HCT116 (cell line): ENCODE measurements around the gene C1QTNF9B. TPM values are rescaled to one million over a fixed set of nuclear protein-coding genes. Genes with fewer than 3 reads are reported as not detected.
"Not testable (repeated sequence)": the region's sequence is repeated elsewhere in the genome, so short reads cannot be mapped to it uniquely, and the experiment has no call there.

Source experiments
- ATAC-seq: fragments of 200-7000 bp; cut with Tn5 transposase; 2 replicates; pipeline ENCODE4 v1.9.1; 2020; ENCODE audit warnings: mild to moderate bottlenecking, moderate library complexity
- BruUV-seq: library from RNA; stranded (reverse); fragments of 400-500 nt; replicated peaks from 2 replicates; lab custom pipeline; 2021; lab: Mats Ljungman, UMichigan
- CTCF ChIA-PET: fragments of 300-600 bp; sonication (Branson Sonifier 250); formaldehyde crosslinking; loops from one replicate; lab custom pipeline; 2021; ENCODE audit warnings: antibody characterized with exemption; lab: Charles Lee
- POLR2A ChIA-PET: fragments of 300-600, 350-600 bp; sonication (Branson Sonifier 250); formaldehyde crosslinking; loops from one replicate; lab custom pipeline; 2021; ENCODE audit warnings: antibody characterized with exemption; lab: Charles Lee
- RAD21 ChIA-PET, 2 experiments: fragments of 300-600 bp; sonication (Branson Sonifier 250); formaldehyde crosslinking; loops; one replicate each; lab custom pipeline; 2023; ENCODE audit warnings: low total read pairs in 2 of 2; ENCODE audit not compliant: uncharacterized antibody in 2 of 2, unreplicated experiment in 2 of 2, low non-redundant PET in 1 of 2; lab: Charles Lee
- DNase-seq: peaks from one replicate; pipeline ENCODE4 v3.0.0-alpha.2; 2010; ENCODE audit warnings: low read depth, low spot score
- H2AFZ ChIP-seq: fragments of 200-600 bp; shearing (Covaris generic), sonication (generic); 2 replicates; pipeline ENCODE4 v1.6.1; 2017; ENCODE audit warnings: low read depth, mixed run types, mixed read lengths, antibody characterized with exemption, low read length; ENCODE audit not compliant: poor library complexity, severe bottlenecking
- H3K27ac ChIP-seq: 2 replicates; pipeline ENCODE4 v1.5.1; 2012; ENCODE audit warnings: low read depth, low read length
- H3K27me3 ChIP-seq: fragments of 200-600 bp; sonication (generic); 2 replicates; pipeline ENCODE4 v1.6.1; 2016; ENCODE audit warnings: mixed run types, low read length, mixed read lengths; ENCODE audit not compliant: insufficient read depth
- H3K36me3 ChIP-seq, 2 experiments: fragments of 200-500 bp in 1 of 2; fragments of 200-600 bp in 1 of 2; sonication (Bioruptor generic) in 1 of 2; sonication (generic) in 1 of 2; 2 replicates each; pipeline versions ENCODE4 v1.5.1 to v1.6.1; 2014 to 2016; ENCODE audit warnings: low read length in 2 of 2, inconsistent platforms in 1 of 2, mixed read lengths in 1 of 2, mixed run types in 1 of 2; ENCODE audit not compliant: insufficient read depth in 2 of 2, control insufficient read depth in 1 of 2
- H3K4me1 ChIP-seq, 2 experiments: fragments of 200-600 bp in 1 of 2; sonication (generic) in 1 of 2; 2 replicates each; pipeline versions ENCODE4 v1.5.1 to v1.6.1; 2012 to 2017; ENCODE audit warnings: low read length in 2 of 2, inconsistent platforms in 1 of 2, mild to moderate bottlenecking in 1 of 2, mixed read lengths in 1 of 2, mixed run types in 1 of 2, moderate library complexity in 1 of 2; ENCODE audit not compliant: insufficient read depth in 2 of 2, control insufficient read depth in 1 of 2
- H3K4me2 ChIP-seq: fragments of 200-600 bp; sonication (generic); 2 replicates; pipeline ENCODE4 v1.6.1; 2017; ENCODE audit warnings: mixed run types, low read length, mixed read lengths
- H3K4me3 ChIP-seq, 2 experiments: fragments of 200-600 bp in 1 of 2; sonication (generic) in 1 of 2; replicated peaks in 1 of 2; 2 replicates each; pipeline ENCODE4 v1.5.1; 2011 to 2016; ENCODE audit warnings: low read length in 2 of 2, control low read depth in 1 of 2, low read depth in 1 of 2, mild to moderate bottlenecking in 1 of 2, mixed read lengths in 1 of 2, mixed run types in 1 of 2
- H3K79me2 ChIP-seq: fragments of 200-600 bp; sonication (generic); 2 replicates; pipeline ENCODE4 v1.6.1; 2017; ENCODE audit warnings: mild to moderate bottlenecking, mixed run types, low read length, moderate library complexity, mixed read lengths; ENCODE audit not compliant: insufficient read depth
- H3K9ac ChIP-seq: fragments of 200-600 bp; sonication (generic); 2 replicates; pipeline ENCODE4 v1.6.1; 2016; ENCODE audit warnings: low read length, mixed read lengths
- H3K9me2 ChIP-seq: fragments of 200-600 bp; sonication (generic), shearing (Covaris generic); 2 replicates; pipeline ENCODE4 v1.6.1; 2017; ENCODE audit warnings: mixed run types, mild to moderate bottlenecking, moderate library complexity; ENCODE audit not compliant: insufficient read depth
- H3K9me3 ChIP-seq, 2 experiments: fragments of 200-500 bp in 1 of 2; fragments of 200-600 bp in 1 of 2; sonication (Bioruptor generic) in 1 of 2; sonication (generic) in 1 of 2; 2 replicates each; pipeline ENCODE4 v1.6.1; 2014 to 2017; ENCODE audit warnings: low read length in 2 of 2, mixed read lengths in 2 of 2, inconsistent platforms in 1 of 2, low read depth in 1 of 2, mild to moderate bottlenecking in 1 of 2, mixed run types in 1 of 2, moderate library complexity in 1 of 2; ENCODE audit not compliant: control insufficient read depth in 1 of 2, insufficient read depth in 1 of 2
- H4K20me1 ChIP-seq: fragments of 200-600 bp; sonication (generic), shearing (Covaris generic); 2 replicates; pipeline ENCODE4 v1.6.1; 2017; ENCODE audit warnings: mixed run types, mild to moderate bottlenecking, moderate library complexity; ENCODE audit not compliant: insufficient read depth
- CBX3 ChIP-seq: IDR thresholded peaks from 2 replicates; pipeline ENCODE4 v1.6.1; 2012; ENCODE audit warnings: low read depth
- CEBPB ChIP-seq: IDR thresholded peaks from 2 replicates; pipeline ENCODE4 v1.6.1; 2012; ENCODE audit warnings: low read depth
- CTCF ChIP-seq, 3 experiments: fragments of 200-600 bp in 1 of 3; sonication (generic) in 1 of 3; IDR thresholded peaks in 2 of 3; conservative IDR thresholded peaks in 1 of 3; 2 replicates each; pipeline ENCODE4 v1.5.1; 2012 to 2017; ENCODE audit warnings: low read depth in 2 of 3, low read length in 2 of 3, antibody characterized with exemption in 1 of 3, borderline replicate concordance in 1 of 3, control low read depth in 1 of 3, mild to moderate bottlenecking in 1 of 3, mixed read lengths in 1 of 3, mixed run types in 1 of 3, moderate library complexity in 1 of 3; ENCODE audit not compliant: insufficient read depth in 1 of 3
- EGR1 ChIP-seq: IDR thresholded peaks from 2 replicates; pipeline ENCODE4 v1.6.1; 2012; ENCODE audit warnings: low read depth
- ELF1 ChIP-seq: IDR thresholded peaks from 2 replicates; pipeline ENCODE4 v1.6.1; 2012; ENCODE audit warnings: low read depth, borderline replicate concordance
- EZH2 ChIP-seq: fragments of 200-600 bp; sonication (generic); IDR thresholded peaks from 2 replicates; pipeline ENCODE4 v1.6.1; 2017; ENCODE audit warnings: antibody characterized with exemption, mixed run types
- EZH2phosphoT487 ChIP-seq: fragments of 200-600 bp; IDR thresholded peaks from 2 replicates; pipeline ENCODE4 v1.6.1; 2018; ENCODE audit warnings: antibody characterized with exemption, borderline replicate concordance
- MAX ChIP-seq: IDR thresholded peaks from 2 replicates; pipeline ENCODE4 v1.6.1; 2012
- POLR2A ChIP-seq: IDR thresholded peaks from 2 replicates; pipeline ENCODE4 v1.7.0; 2011; ENCODE audit warnings: borderline replicate concordance; ENCODE audit not compliant: insufficient read depth, insufficient read length; ENCODE audit errors: extremely low read depth
- POLR2AphosphoS5 ChIP-seq: IDR thresholded peaks from 2 replicates; pipeline ENCODE4 v1.6.1; 2011; ENCODE audit warnings: mild to moderate bottlenecking, low read depth, low read length, moderate library complexity
- SIN3A ChIP-seq: IDR thresholded peaks from 2 replicates; pipeline ENCODE4 v1.6.1; 2012; ENCODE audit warnings: low read depth
- SP1 ChIP-seq: IDR thresholded peaks from 2 replicates; pipeline ENCODE4 v1.6.1; 2012; ENCODE audit warnings: low read depth
- TCF7L2 ChIP-seq: IDR thresholded peaks from 2 replicates; pipeline ENCODE4 v1.7.0; 2011; ENCODE audit warnings: borderline replicate concordance, inconsistent platforms; ENCODE audit not compliant: insufficient read depth, insufficient read length; ENCODE audit errors: extremely low read depth
- ZFX ChIP-seq: fragments of 450-650 bp; IDR thresholded peaks from 2 replicates; pipeline ENCODE4 v1.6.1; 2017
- ZNF274 ChIP-seq: fragments of 200-500 bp; sonication (Bioruptor generic); IDR thresholded peaks from 2 replicates; pipeline ENCODE4 v1.6.1; 2014; ENCODE audit warnings: mild to moderate bottlenecking, low read depth, low read length, inconsistent platforms
- intact Hi-C: fragments of 100-400 bp; cut with micrococcal nuclease; formaldehyde crosslinking; loops from 2 replicates; pipeline ENCODE4 v1.10.0; 2022
- total RNA-seq: library from RNA; stranded (reverse); gene quantifications from one replicate; pipeline ENCODE4 v1.2.1, GENCODE V29; 2021; ENCODE audit not compliant: unreplicated experiment

The C1QTNF9B gene
- total RNA-seq, 1 experiment from 2014 or later: not detected

- BruUV-seq: no TSS peak
- Histone ChIP-seq H3K4me1 (peaks cover 13 to 15% of the 10 kb centered on the region in 2 experiments; a peak in 3 of 4 replicates), H3K9me3 (no peaks in the 10 kb centered on the region), H4K20me1 (no peaks in the 10 kb centered on the region), H2AFZ (peak within 1 kb of the TSS; percentile 93), H3K9me2 (no peaks in the 10 kb centered on the region), H3K27ac (peak within 1 kb of the TSS; percentile 76), H3K4me3 (peak within 1 kb of the TSS; percentile 74 to 98), H3K79me2 (peaks cover 17% of the 10 kb centered on the region), H3K4me2 (peak within 1 kb of the TSS; percentile 93), H3K36me3 (peaks cover 0 to 4% of the 10 kb centered on the region in 2 experiments; a peak in 2 of 4 replicates), H3K9ac (peak within 1 kb of the TSS; percentile 88), H3K27me3 (no peaks in the 10 kb centered on the region)
- TF ChIP-seq SIN3A: peak; percentile 97
- no peak for TF ChIP-seq ZNF274
- peak; percentile 49; the same call in 1 of the 2 replicates for TF ChIP-seq ZFX
- peak; percentile 43 for TF ChIP-seq TCF7L2
- TF ChIP-seq MAX: peak; percentile 94
- peak; percentile 98 for TF ChIP-seq ELF1
- TF ChIP-seq SP1: peak; percentile 80
- TF ChIP-seq CEBPB: no peak
- TF ChIP-seq CBX3: peak; percentile 86
- TF ChIP-seq EZH2: no peak
- TF ChIP-seq CTCF (IDR thresholded peaks at IDR 0.05 in 2 of 3, conservative IDR thresholded peaks at IDR 0.05 in 1 of 3; ENCODE audit: borderline replicate concordance in 1 of 3, insufficient read depth in 1 of 3, low read depth in 2 of 3, low read length in 2 of 3): peak; percentile 58 to 70 (median 69)
- no peak for TF ChIP-seq EZH2phosphoT487
- peak; percentile 84 for TF ChIP-seq EGR1
- TF ChIP-seq POLR2AphosphoS5: peak; percentile 57
- TF ChIP-seq POLR2A: peak; percentile 68
- ATAC-seq: peak; percentile 90
- intact Hi-C loops: loop anchor here (5.0 kb wide), 1 partner anchor 172 kb away; no protein-coding TSS in a partner anchor
- DNase-seq: peak; percentile 88
- RAD21 ChIA-PET: no interaction called here
- CTCF ChIA-PET: interaction anchor here (0.7 to 2.6 kb wide), 6 partner anchors 10 to 422 kb away, joined by 3 to 12 read pairs (median 4); no protein-coding TSS in a partner anchor
- POLR2A ChIA-PET: no interaction called here
Measured at GRCh38 chr13:23888658-23889614, 8.4 kb downstream of the C1QTNF9B start, which contains the start of gene MIPEP. Gene MIPEP, minus strand, starts transcription at chr13:23889400. Its CDS starts 80 bp downstream, at chr13:23889320.

GRCh38 chr13:23884361-23884760 is 12.9 kb downstream of the C1QTNF9B start:
- CTCF ChIA-PET, DNase-seq, H3K27ac ChIP-seq, H2AFZ ChIP-seq, H3K27me3 ChIP-seq, H3K4me2 ChIP-seq, H3K9me3 ChIP-seq, H3K9ac ChIP-seq, H3K4me1 ChIP-seq, BruUV-seq, POLR2A ChIA-PET, ATAC-seq, H3K36me3 ChIP-seq, H3K9me2 ChIP-seq, intact Hi-C loops, RAD21 ChIA-PET, H3K4me3 ChIP-seq, H4K20me1 ChIP-seq: not testable (repeated sequence)
- peaks cover 17% of the 10 kb centered on the region for H3K79me2 ChIP-seq
